ENCODE data around the gene LRRC66.

DNA sequence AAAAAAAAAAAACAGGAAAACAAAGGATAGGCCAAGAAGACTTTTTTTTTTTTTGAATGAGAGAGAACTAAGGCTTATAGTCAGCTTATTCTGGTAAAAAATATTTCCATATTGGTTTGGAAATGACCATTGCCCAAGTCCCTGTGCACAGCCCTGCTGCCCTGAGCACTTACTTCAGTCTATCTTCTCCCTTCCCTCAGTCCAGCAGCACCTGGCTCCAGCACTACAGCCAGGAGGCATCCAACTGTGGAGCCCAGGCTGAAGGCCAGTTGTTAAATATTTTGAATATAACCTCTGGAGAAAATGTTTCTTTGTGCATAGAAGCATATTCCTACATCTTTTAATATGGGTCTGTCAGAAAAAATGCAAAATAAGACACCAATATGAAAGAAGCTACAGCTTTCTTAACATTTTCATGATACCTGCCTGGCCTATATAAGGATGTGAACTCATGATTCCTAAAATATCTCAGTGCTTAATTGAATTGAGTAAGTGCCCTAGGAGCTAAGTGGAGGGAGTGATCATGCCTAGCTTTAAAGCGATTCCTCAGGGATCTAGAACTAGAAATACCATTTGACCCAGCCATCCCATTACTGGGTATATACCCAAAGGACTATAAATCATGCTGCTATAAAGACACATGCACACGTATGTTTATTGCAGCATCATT, 14.4 kb downstream of the LRRC66 start:
- no peak for TF ChIP-seq POLR2A (IDR thresholded peaks at IDR 0.05; ENCODE audit: extremely low read depth, insufficient read length)
- TF ChIP-seq, protein P1, sequence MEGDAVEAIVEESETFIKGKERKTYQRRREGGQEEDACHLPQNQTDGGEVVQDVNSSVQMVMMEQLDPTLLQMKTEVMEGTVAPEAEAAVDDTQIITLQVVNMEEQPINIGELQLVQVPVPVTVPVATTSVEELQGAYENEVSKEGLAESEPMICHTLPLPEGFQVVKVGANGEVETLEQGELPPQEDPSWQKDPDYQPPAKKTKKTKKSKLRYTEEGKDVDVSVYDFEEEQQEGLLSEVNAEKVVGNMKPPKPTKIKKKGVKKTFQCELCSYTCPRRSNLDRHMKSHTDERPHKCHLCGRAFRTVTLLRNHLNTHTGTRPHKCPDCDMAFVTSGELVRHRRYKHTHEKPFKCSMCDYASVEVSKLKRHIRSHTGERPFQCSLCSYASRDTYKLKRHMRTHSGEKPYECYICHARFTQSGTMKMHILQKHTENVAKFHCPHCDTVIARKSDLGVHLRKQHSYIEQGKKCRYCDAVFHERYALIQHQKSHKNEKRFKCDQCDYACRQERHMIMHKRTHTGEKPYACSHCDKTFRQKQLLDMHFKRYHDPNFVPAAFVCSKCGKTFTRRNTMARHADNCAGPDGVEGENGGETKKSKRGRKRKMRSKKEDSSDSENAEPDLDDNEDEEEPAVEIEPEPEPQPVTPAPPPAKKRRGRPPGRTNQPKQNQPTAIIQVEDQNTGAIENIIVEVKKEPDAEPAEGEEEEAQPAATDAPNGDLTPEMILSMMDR (IDR thresholded peaks at IDR 0.05; ENCODE audit: low read depth, low read length): no peak
- TF ChIP-seq MYC (IDR thresholded peaks at IDR 0.05; ENCODE audit: low read depth, low read length): no peak
- TF ChIP-seq, protein P2, sequence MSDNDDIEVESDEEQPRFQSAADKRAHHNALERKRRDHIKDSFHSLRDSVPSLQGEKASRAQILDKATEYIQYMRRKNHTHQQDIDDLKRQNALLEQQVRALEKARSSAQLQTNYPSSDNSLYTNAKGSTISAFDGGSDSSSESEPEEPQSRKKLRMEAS (IDR thresholded peaks at IDR 0.05; ENCODE audit: low read depth, low read length): no peak

All from NB4 (cell line).